Neuronal stem cell (in vitro differentiated cells): ENCODE data around the gene EIF2AK3.

Source experiments
- DNase-seq: peaks from one replicate; pipeline ENCODE4 v3.0.0-alpha.2; 2013; ENCODE audit warnings: low spot score
- H2AFZ ChIP-seq: one replicate; pipeline ENCODE4 v1.6.1; 2013; ENCODE audit warnings: mild to moderate bottlenecking, low read length, inconsistent platforms
- H2AK5ac ChIP-seq: 2 replicates; pipeline ENCODE4 v1.6.1; 2013; ENCODE audit warnings: low read depth, mild to moderate bottlenecking, inconsistent platforms, low read length, moderate library complexity, mixed read lengths
- H2BK120ac ChIP-seq: 2 replicates; pipeline ENCODE4 v1.6.1; 2013; ENCODE audit warnings: low read depth, mild to moderate bottlenecking, inconsistent platforms, low read length, moderate library complexity, mixed read lengths
- H2BK12ac ChIP-seq: one replicate; pipeline ENCODE4 v1.6.1; 2013; ENCODE audit warnings: low read length, inconsistent platforms
- H2BK15ac ChIP-seq: 2 replicates; pipeline ENCODE4 v1.6.1; 2013; ENCODE audit warnings: mild to moderate bottlenecking, low read length, inconsistent platforms, mixed read lengths
- H2BK5ac ChIP-seq: one replicate; pipeline ENCODE4 v1.6.1; 2013; ENCODE audit warnings: inconsistent platforms, mild to moderate bottlenecking, low read length, moderate library complexity
- H3K14ac ChIP-seq: one replicate; pipeline ENCODE4 v1.6.1; 2013; ENCODE audit warnings: low read length, inconsistent platforms
- H3K18ac ChIP-seq: 2 replicates; pipeline ENCODE4 v1.6.1; 2013; ENCODE audit warnings: low read length, inconsistent platforms
- H3K23ac ChIP-seq: 2 replicates; pipeline ENCODE4 v1.6.1; 2013; ENCODE audit warnings: low read depth, mild to moderate bottlenecking, mixed read lengths, low read length, inconsistent platforms; ENCODE audit not compliant: poor library complexity
- H3K27ac ChIP-seq: replicated peaks from 3 replicates; pipeline ENCODE4 v1.5.1; 2013; ENCODE audit warnings: low read length, inconsistent platforms
- H3K27me3 ChIP-seq, 3 experiments: 2 replicates each; pipeline ENCODE4 v1.6.1; 2013; ENCODE audit warnings: low read length in 3 of 3, mild to moderate bottlenecking in 2 of 3, inconsistent platforms in 1 of 3, low read depth in 1 of 3, mixed read lengths in 1 of 3, moderate library complexity in 1 of 3; ENCODE audit not compliant: control insufficient read depth in 3 of 3, insufficient read depth in 3 of 3
- H3K36me3 ChIP-seq, 2 donors: replicated peaks in 1 of 2; 2 replicates each; pipeline ENCODE4 v1.6.1; 2013; ENCODE audit warnings: low read length in 2 of 2; ENCODE audit not compliant: control insufficient read depth in 2 of 2, insufficient read depth in 2 of 2
- H3K4ac ChIP-seq: 2 replicates; pipeline ENCODE4 v1.6.1; 2013; ENCODE audit warnings: inconsistent platforms, mild to moderate bottlenecking, low read length, moderate library complexity
- H3K4me1 ChIP-seq, 2 donors: 1 replicate in 1 of 2; 2 replicates in 1 of 2; pipeline ENCODE4 v1.6.1; 2013; ENCODE audit warnings: low read length in 2 of 2, low read depth in 1 of 2; ENCODE audit not compliant: control insufficient read depth in 2 of 2, insufficient read depth in 1 of 2
- H3K4me2 ChIP-seq: one replicate; pipeline ENCODE4 v1.6.1; 2013; ENCODE audit warnings: mild to moderate bottlenecking, low read length, inconsistent platforms; ENCODE audit not compliant: insufficient read depth, poor library complexity, severe bottlenecking
- H3K4me3 ChIP-seq, 2 donors: 2 replicates each; pipeline ENCODE4 v1.5.1; 2013; ENCODE audit warnings: low read length in 2 of 2, mild to moderate bottlenecking in 2 of 2, inconsistent platforms in 1 of 2, moderate library complexity in 1 of 2
- H3K79me1 ChIP-seq: one replicate; pipeline ENCODE4 v1.6.1; 2013; ENCODE audit warnings: low read depth, mild to moderate bottlenecking, inconsistent platforms, low read length, moderate library complexity
- H3K9ac ChIP-seq: one replicate; pipeline ENCODE4 v1.6.1; 2013; ENCODE audit warnings: mild to moderate bottlenecking, low read depth, low read length, inconsistent platforms; ENCODE audit not compliant: poor library complexity
- H3K9me3 ChIP-seq, 2 donors: replicated peaks in 1 of 2; 2 replicates each; pipeline versions ENCODE3 to v1.6.1; 2013; ENCODE audit warnings: low read length in 2 of 2, mild to moderate bottlenecking in 2 of 2, inconsistent platforms in 1 of 2, low read depth in 1 of 2, mixed read lengths in 1 of 2, moderate library complexity in 1 of 2; ENCODE audit not compliant: control insufficient read depth in 2 of 2, insufficient read depth in 1 of 2
- H4K8ac ChIP-seq: one replicate; pipeline ENCODE4 v1.6.1; 2013; ENCODE audit warnings: low read depth, mild to moderate bottlenecking, inconsistent platforms, low read length, moderate library complexity
- H4K91ac ChIP-seq: one replicate; pipeline ENCODE4 v1.6.1; 2013; ENCODE audit warnings: low read length, low read depth, mild to moderate bottlenecking, inconsistent platforms; ENCODE audit not compliant: poor library complexity
- WGBS, 2 donors: extraction: QIAGEN DNeasy Blood & Tissue Kit; methylation state at CpG; one replicate each; pipeline ENCODE4 v1.1.7; 2013; ENCODE audit warnings: missing lambda C conversion rate in 2 of 2, mixed read lengths in 1 of 2; ENCODE audit not compliant: insufficient read length in 2 of 2, insufficient replicate concordance in 1 of 2; ENCODE audit errors: extremely low coverage in 2 of 2; 5-methylcytosine and 5-hydroxymethylcytosine counted together

The EIF2AK3 gene

DNA sequence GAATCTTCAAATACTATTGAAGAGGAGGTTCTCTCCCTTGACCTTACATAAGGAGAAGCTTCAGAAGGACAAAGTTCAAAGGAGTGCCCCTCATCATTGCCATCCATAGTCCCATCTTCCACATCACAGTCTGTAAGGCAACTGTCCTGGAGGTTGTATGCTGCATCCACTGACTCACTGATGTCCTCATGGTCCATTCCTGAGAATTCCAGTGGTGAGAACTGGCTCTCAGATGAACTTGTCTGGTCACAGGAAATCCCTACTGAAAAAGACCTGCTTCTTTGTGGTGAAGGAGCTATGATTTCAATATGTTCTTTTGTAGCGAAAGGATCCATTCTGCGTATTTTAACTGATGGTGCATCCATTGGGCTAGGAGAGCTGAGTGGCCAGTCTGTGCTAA lies 52.2 kb downstream of the EIF2AK3 start:
- no peak overlapping the region for H2BK5ac ChIP-seq
- no peak overlapping the region for H3K4me3 ChIP-seq
- H3K36me3 ChIP-seq: peaks cover 20 to 87% of the 10 kb centered on the region in 2 donors
- no peak overlapping the region for H3K9ac ChIP-seq
- H4K91ac ChIP-seq: no peak overlapping the region
- no peak overlapping the region for H2BK120ac ChIP-seq
- no peak overlapping the region for H3K14ac ChIP-seq
- H3K4me2 ChIP-seq: no peak overlapping the region
- H4K8ac ChIP-seq: no peak overlapping the region
- no CpG with 5 or more reads among the region's 2 CpGs for WGBS, 2 donors
- no peak overlapping the region for H2BK15ac ChIP-seq
- no peak overlapping the region for H2AK5ac ChIP-seq
- no peaks in the 10 kb centered on the region for H3K79me1 ChIP-seq
- no peak overlapping the region for H2BK12ac ChIP-seq
- H3K9me3 ChIP-seq: peaks cover 0 to 4% of the 10 kb centered on the region in 2 donors
- no peak overlapping the region for H3K23ac ChIP-seq
- no peaks in the 10 kb centered on the region for H3K4me1 ChIP-seq
- no peak overlapping the region for H3K27ac ChIP-seq
- no peaks in the 10 kb centered on the region for H3K27me3 ChIP-seq
- no peak overlapping the region for H2AFZ ChIP-seq
- H3K4ac ChIP-seq: no peak overlapping the region
- no peak for DNase-seq
- H3K18ac ChIP-seq: no peak overlapping the region

DNA sequence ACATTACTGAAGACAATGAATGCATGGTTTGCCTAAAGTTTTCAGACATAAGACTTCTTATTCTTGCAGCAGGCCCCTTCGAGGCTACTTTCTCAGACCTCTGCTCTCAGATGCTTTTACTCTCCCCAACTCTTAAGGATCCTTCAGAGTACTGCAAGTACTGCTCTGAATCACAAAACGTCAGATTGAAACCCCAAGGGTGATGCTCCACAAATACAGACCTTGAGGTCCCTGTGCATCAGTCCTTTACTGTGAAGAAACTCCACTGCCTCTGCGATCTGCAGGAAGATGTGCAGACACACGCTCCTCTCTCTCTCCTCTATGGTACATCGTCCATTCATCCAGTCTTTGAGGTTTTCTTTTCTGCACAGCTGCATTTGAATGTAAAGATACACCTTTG lies 52.8 kb downstream of the EIF2AK3 start:
- H2AFZ ChIP-seq: no peak overlapping the region
- H3K4ac ChIP-seq: no peak overlapping the region
- no peak overlapping the region for H2AK5ac ChIP-seq
- peaks cover 21 to 86% of the 10 kb centered on the region in 2 donors for H3K36me3 ChIP-seq
- no peak overlapping the region for H4K91ac ChIP-seq
- no peaks in the 10 kb centered on the region for H3K4me1 ChIP-seq
- no peak overlapping the region for H3K9ac ChIP-seq
- H3K27me3 ChIP-seq: no peaks in the 10 kb centered on the region
- no peak overlapping the region for H2BK120ac ChIP-seq
- no peak overlapping the region for H2BK12ac ChIP-seq
- no peak overlapping the region for H3K14ac ChIP-seq
- no peak overlapping the region for H3K27ac ChIP-seq
- no peak overlapping the region for H2BK5ac ChIP-seq
- WGBS, 2 donors: no CpG with 5 or more reads among the region's 5 CpGs
- H3K4me2 ChIP-seq: no peak overlapping the region
- no peak overlapping the region for H3K18ac ChIP-seq
- DNase-seq: no peak
- H4K8ac ChIP-seq: no peak overlapping the region
- no peak overlapping the region for H3K23ac ChIP-seq
- no peaks in the 10 kb centered on the region for H3K79me1 ChIP-seq
- no peak overlapping the region for H2BK15ac ChIP-seq
- H3K4me3 ChIP-seq: no peak overlapping the region
- H3K9me3 ChIP-seq: peaks cover 0 to 4% of the 10 kb centered on the region in 2 donors

DNA sequence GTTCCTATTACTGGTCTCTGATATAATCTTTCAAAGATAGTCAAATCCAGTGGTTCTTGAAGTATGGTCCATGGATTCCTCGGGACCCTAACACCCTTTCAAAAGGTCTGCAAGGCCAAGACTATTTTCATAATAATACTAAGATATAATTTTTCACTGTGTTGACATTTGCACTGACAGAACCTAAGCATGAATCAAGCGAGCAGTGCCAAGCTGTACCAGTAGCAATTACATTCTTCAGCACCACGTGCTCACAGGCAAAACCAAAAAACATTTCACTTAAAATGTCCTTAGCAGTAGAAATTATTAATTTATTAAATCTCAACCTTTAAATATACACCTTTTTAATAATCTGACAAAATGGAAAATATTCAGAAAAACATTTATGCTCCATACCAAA lies 59.1 kb downstream of the EIF2AK3 start:
- H3K4me1 ChIP-seq: no peaks in the 10 kb centered on the region
- no peak overlapping the region for H3K23ac ChIP-seq
- H3K79me1 ChIP-seq: no peaks in the 10 kb centered on the region
- no peak overlapping the region for H4K91ac ChIP-seq
- peaks cover 8 to 53% of the 10 kb centered on the region in 2 donors for H3K36me3 ChIP-seq
- peaks cover 0 to 4% of the 10 kb centered on the region in 2 donors for H3K9me3 ChIP-seq
- no peak overlapping the region for H2BK120ac ChIP-seq
- H3K27me3 ChIP-seq: no peaks in the 10 kb centered on the region
- H3K9ac ChIP-seq: no peak overlapping the region
- H3K4me3 ChIP-seq: no peak overlapping the region
- H2BK12ac ChIP-seq: no peak overlapping the region
- WGBS, 2 donors: no CpG with 5 or more reads among the region's 3 CpGs
- H2AK5ac ChIP-seq: no peak overlapping the region
- H3K14ac ChIP-seq: no peak overlapping the region
- no peak overlapping the region for H3K4me2 ChIP-seq
- DNase-seq: no peak
- no peak overlapping the region for H2BK5ac ChIP-seq
- no peak overlapping the region for H2BK15ac ChIP-seq
- no peak overlapping the region for H4K8ac ChIP-seq
- H2AFZ ChIP-seq: no peak overlapping the region
- H3K27ac ChIP-seq: no peak overlapping the region
- H3K18ac ChIP-seq: no peak overlapping the region
- H3K4ac ChIP-seq: no peak overlapping the region

- Histone ChIP-seq H3K4me3 (no peak overlapping the region), H2AFZ (no peak overlapping the region), H3K14ac (no peak overlapping the region), H3K4me2 (no peak overlapping the region), H3K4me1 (no peaks in the 10 kb centered on the region), H2BK120ac (no peak overlapping the region), H3K4ac (no peak overlapping the region), H2AK5ac (no peak overlapping the region), H3K18ac (no peak overlapping the region), H2BK5ac (no peak overlapping the region), H2BK15ac (no peak overlapping the region), H2BK12ac (no peak overlapping the region), H3K9ac (no peak overlapping the region), H3K9me3 (no peaks in the 10 kb centered on the region), H3K36me3 (peaks cover 2 to 44% of the 10 kb centered on the region in 2 donors), H4K8ac (no peak overlapping the region), H3K23ac (no peak overlapping the region), H3K79me1 (no peaks in the 10 kb centered on the region), H3K27ac (no peak overlapping the region), H3K27me3 (no peaks in the 10 kb centered on the region), H4K91ac (no peak overlapping the region)
- WGBS, 2 donors: no CpG with 5 or more reads among the region's 2 CpGs
- no peak for DNase-seq
Observed at GRCh38 chr2:88564402-88564801, 62.9 kb downstream of the EIF2AK3 start.
